GM13977 (cell line): ENCODE data around the gene MPPED1.

Experiments
- DNase-seq: peaks from one replicate; pipeline ENCODE4 v3.0.0; 2012; ENCODE audit warnings: low spot score
- in situ Hi-C: fragments of 300-500 bp; cut with MboI; formaldehyde crosslinking; loops from one replicate; pipeline ENCODE4 v1.12.0; 2022; ENCODE audit warnings: low sequenced_read_pairs, low pct_unique_long_range_greater_than_20kb, mixed read lengths, inconsistent platforms; ENCODE audit not compliant: unreplicated experiment
- TF ChIP-seq, protein P1 (sequence below): IDR thresholded peaks from 2 replicates; pipeline ENCODE4 v1.5.1; 2012; ENCODE audit warnings: mild to moderate bottlenecking, control low read depth; ENCODE audit not compliant: insufficient read depth; ENCODE audit errors: extremely low read depth, missing control alignments

Gene MPPED1

DNA sequence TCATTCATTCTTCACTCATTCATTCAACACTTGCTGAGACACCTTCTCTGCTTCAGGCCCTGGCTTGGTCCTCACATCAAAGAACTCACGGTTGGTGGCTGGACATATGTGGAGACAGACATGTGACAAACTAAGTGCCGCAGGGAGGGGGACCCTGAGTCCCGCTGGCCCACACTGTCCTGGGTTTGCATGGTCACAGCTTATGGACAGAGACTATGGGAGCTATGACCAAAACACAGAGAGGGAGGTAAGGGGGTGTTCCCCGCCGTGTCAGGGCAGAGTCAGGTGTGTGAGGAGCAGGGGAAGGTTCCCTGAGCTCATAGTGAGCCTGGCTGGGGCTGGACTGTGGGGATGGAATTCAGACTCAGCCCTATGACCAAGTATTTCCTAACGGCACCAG, 123.1 kb downstream of the MPPED1 start:
- DNase-seq: no peak
- in situ Hi-C loops: no loop called here

DNA sequence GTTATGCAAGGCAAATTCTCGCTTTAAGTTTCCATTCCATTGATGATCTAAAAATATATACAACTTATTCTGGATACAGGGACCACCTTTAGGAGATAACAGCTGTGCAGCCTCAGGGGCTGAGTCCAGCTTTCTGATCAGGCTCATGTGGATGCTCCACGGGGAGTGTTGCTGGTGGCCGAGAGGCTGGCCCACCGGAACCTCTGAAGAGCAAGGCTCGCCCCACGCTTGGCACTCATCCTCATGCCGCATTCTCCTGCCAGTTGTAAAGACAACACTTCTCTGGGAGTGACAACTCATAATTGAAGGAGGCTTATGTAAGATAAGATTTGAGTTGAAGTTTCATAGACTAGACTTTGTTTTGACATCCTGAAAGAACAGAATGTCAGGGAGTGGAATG, 123.5 kb downstream of the MPPED1 start:
- in situ Hi-C loops: no loop called here
- DNase-seq: no peak
- TF ChIP-seq, protein P1, sequence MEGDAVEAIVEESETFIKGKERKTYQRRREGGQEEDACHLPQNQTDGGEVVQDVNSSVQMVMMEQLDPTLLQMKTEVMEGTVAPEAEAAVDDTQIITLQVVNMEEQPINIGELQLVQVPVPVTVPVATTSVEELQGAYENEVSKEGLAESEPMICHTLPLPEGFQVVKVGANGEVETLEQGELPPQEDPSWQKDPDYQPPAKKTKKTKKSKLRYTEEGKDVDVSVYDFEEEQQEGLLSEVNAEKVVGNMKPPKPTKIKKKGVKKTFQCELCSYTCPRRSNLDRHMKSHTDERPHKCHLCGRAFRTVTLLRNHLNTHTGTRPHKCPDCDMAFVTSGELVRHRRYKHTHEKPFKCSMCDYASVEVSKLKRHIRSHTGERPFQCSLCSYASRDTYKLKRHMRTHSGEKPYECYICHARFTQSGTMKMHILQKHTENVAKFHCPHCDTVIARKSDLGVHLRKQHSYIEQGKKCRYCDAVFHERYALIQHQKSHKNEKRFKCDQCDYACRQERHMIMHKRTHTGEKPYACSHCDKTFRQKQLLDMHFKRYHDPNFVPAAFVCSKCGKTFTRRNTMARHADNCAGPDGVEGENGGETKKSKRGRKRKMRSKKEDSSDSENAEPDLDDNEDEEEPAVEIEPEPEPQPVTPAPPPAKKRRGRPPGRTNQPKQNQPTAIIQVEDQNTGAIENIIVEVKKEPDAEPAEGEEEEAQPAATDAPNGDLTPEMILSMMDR: no peak

More for the DNA sequence above, 123.1 kb downstream of the MPPED1 start:
- TF ChIP-seq, protein P1: no peak

DNA sequence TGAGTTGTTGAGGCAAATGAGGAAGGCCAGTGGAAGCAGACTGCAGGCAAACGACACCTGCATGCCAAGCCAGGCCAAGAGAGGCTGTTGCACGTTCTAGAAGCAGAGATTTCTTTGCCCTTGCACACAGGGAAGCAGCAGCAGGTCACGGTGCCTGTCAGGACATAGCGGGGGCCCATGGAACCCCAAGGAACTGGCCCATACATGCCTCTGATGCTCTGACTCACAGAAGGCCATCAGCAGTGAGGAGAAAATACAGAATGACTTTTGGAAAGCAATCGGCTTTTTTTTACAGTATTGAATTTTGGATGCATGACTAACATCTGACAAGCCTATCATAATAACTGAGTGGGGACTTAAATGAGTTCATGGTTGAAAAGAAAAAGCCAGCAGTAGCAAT, 123.9 kb downstream of the MPPED1 start:
- TF ChIP-seq, protein P1: no peak
- in situ Hi-C loops: no loop called here
- no peak for DNase-seq

DNA sequence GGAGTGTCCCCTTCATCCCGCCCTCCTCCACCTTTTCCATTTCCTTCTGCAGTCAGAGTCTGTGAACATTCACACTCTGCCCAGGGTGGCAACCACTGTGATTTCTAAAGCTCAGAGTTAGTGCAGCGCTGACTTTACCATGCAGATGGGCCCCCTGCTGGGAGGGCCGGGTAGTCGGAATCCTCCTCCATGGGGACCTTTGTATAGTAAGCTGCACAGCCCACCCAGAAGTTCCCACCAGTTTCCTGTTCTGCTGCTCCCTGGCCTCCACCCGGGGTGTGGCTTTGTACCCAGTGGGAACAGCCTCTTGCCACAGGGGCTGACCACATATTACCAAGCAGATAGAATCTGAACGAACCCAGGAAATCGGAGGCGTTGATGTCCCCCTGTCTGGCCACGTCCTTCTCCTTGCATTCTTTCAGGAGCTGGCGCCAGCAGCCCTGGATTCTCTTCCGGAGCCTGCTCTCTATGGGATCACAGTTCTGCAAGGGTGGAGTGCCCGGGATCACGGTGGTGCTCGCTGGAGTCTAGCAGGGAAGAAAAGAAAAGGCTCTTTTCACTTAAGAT, 125.3 kb downstream of the MPPED1 start:
- DNase-seq: no peak
- in situ Hi-C loops: no loop called here
- TF ChIP-seq, protein P1: no peak

DNA sequence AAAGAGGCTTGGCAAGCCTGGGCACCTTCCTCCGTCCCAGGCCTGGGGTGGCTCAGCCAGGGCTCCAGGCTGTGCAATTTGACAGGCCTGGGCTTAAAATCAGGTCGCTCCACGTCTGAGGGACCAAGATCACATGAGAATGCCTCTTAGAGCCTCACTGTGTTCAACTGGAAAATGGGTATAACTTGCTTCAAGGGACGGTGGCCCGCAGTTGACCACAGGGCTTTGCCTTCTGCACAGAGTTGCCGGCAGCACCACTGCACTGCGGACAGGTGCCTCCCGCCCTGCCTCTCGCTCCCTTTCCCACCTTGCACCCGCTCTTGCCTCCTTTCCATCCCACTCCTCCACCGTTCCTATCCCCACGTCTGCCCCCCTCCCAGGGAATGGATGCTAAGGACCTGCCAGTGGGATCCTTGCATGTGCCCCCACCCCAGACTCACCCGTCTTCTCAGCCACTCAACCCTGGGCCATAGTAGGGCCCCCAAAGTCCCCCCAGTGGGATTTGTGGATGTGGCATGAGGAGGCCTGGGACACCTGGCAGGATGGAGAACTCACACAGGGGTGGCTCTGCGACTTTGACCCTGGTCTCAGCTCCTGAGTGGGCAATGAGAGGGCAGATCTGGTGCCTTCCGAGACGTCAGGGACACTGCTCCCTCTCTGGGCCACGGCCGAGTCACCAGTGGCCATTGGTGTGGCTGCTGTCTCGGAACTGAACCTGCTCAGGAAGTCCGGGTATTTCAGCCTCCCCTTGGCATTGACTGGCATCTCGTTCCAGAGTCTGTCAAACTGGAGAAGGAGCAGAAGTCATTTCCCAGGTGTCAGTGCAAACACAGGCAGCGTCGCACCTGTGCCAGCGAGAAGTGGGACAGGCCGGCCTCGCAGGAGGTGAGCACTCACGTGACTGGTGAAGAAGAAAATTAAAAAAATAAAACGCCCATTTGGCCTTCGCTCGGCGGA, 128.0 kb downstream of the MPPED1 start:
- in situ Hi-C loops: no loop called here

DNA sequence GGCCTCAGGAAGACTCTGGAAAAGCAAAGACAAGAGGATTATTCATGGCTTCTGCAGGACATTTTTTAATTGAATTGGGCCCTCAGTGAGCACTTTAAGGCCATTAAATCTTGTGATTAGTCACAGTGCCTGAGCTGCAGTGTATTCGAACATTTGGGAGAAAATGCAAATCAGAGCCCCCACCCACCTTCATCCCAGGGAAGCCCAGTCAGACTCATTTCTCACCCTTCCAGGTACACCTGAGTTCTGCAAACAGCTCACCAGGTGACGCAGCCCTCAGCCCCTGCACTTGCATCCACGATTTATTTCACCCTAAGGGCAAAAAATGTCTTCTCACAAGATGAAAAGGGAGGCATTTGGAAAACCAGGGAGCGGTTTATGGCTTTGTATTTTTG, 128.7 kb downstream of the MPPED1 start:
- DNase-seq: no peak
- in situ Hi-C loops: no loop called here
- TF ChIP-seq, protein P1: no peak

More for the DNA sequence above, 128.0 kb downstream of the MPPED1 start:
- TF ChIP-seq, protein P1: no peak
- no peak for DNase-seq
